HG03097 (cell line): ENCODE data around the gene MSRB1.
A peak's percentile ranks its signal among the peaks of the same experiment; 100 is the strongest.

Experiments
- ATAC-seq: cut with Tn5 transposase; IDR thresholded peaks from one replicate; pipeline ENCODE4 v1.9.1; 2021; ENCODE audit not compliant: unreplicated experiment, low FRiP score

MSRB1 gene

GRCh38 chr16:1942810-1943726, at the start of gene MSRB1:
TSS of gene MSRB1 (minus strand) at chr16:1943199. CDS start at chr16:1943156, 43 bp downstream.
- ATAC-seq = peak; percentile 82

GRCh38 chr16:1991948-1992703, 49.1 kb upstream of the MSRB1 start:
- ATAC-seq = peak; percentile 42

GRCh38 chr16:1991588-1991947, 48.6 kb upstream of the MSRB1 start:
- ATAC-seq = no peak

GRCh38 chr16:1991135-1991551, 48.1 kb upstream of the MSRB1 start:
- peak; percentile 27 for ATAC-seq

GRCh38 chr16:1990351-1991134, 47.5 kb upstream of the MSRB1 start:
- ATAC-seq = peak; percentile 1

GRCh38 chr16:1990101-1990350, 47.0 kb upstream of the MSRB1 start:
- no peak for ATAC-seq

- no peak for ATAC-seq
Observed at GRCh38 chr16:1989209-1990100, 46.5 kb upstream of the MSRB1 start, which contains the start of gene SYNGR3. TSS of gene SYNGR3 (plus strand) at chr16:1989970. CDS start at chr16:1990103, 133 bp downstream.

GRCh38 chr16:1987198-1987597, 44.2 kb upstream of the MSRB1 start:
- ATAC-seq = no peak

- ATAC-seq = no peak
Observed at GRCh38 chr16:1985466-1986150, 42.6 kb upstream of the MSRB1 start.

GRCh38 chr16:1984347-1985225, 41.6 kb upstream of the MSRB1 start:
- ATAC-seq = no peak

GRCh38 chr16:1983544-1984346, 40.7 kb upstream of the MSRB1 start, which contains the start of gene GFER:
TSS of gene GFER (plus strand) at chr16:1984193. CDS start at chr16:1984219, 26 bp downstream.
- ATAC-seq = peak; percentile 72

GRCh38 chr16:1982991-1983543, 40.1 kb upstream of the MSRB1 start:
- no peak for ATAC-seq

- ATAC-seq = no peak
Observed at GRCh38 chr16:1982013-1982433, 39.0 kb upstream of the MSRB1 start.

- ATAC-seq = no peak
Observed at GRCh38 chr16:1981398-1981836, 38.4 kb upstream of the MSRB1 start, which contains the start of gene NOXO1. TSS of gene NOXO1 (minus strand) at chr16:1981469. CDS start at chr16:1981179, 290 bp downstream.

- ATAC-seq = no peak
Observed at GRCh38 chr16:1980770-1981087, 37.7 kb upstream of the MSRB1 start.

GRCh38 chr16:1980030-1980769, 37.2 kb upstream of the MSRB1 start:
- ATAC-seq = no peak
